Gastroesophageal sphincter (tissue), 3 donors: ENCODE results near the gene PPP2R5C.

Experiments used
- CTCF ChIP-seq, 4 experiments: fragments of 200-600 bp in 2 of 4; fragments of 450-650 bp in 2 of 4; sonication (generic) in 1 of 4; IDR thresholded peaks; one replicate each; pipeline ENCODE4 v1.5.1; 2017 to 2019; ENCODE audit warnings: antibody characterized with exemption in 4 of 4, mild to moderate bottlenecking in 2 of 4, moderate library complexity in 2 of 4
- POLR2A ChIP-seq, 2 donors: fragments of 450-650 bp; IDR thresholded peaks; one replicate each; pipeline ENCODE4 v1.6.1; 2017; ENCODE audit warnings: antibody characterized with exemption in 2 of 2, mild to moderate bottlenecking in 2 of 2, moderate library complexity in 1 of 2

- TF ChIP-seq CTCF (IDR thresholded peaks at IDR 0.05) (no peak), POLR2A (IDR thresholded peaks at IDR 0.05) (no peak)
These were observed 106.3 kb downstream of the PPP2R5C start for GRCh38 chr14:101867854-101868253.
